ENCODE measurements around the gene CRYGC. TPM values are rescaled to one million over a fixed set of nuclear protein-coding genes. Genes with fewer than 3 reads are reported as not detected.

The CRYGC gene
- total and polyA plus RNA-seq, 2 of the 13 experiments (the other 11 are each of a cell fraction or from before 2014, with no cell fraction given) = 0.20 to 0.27 TPM

DNA sequence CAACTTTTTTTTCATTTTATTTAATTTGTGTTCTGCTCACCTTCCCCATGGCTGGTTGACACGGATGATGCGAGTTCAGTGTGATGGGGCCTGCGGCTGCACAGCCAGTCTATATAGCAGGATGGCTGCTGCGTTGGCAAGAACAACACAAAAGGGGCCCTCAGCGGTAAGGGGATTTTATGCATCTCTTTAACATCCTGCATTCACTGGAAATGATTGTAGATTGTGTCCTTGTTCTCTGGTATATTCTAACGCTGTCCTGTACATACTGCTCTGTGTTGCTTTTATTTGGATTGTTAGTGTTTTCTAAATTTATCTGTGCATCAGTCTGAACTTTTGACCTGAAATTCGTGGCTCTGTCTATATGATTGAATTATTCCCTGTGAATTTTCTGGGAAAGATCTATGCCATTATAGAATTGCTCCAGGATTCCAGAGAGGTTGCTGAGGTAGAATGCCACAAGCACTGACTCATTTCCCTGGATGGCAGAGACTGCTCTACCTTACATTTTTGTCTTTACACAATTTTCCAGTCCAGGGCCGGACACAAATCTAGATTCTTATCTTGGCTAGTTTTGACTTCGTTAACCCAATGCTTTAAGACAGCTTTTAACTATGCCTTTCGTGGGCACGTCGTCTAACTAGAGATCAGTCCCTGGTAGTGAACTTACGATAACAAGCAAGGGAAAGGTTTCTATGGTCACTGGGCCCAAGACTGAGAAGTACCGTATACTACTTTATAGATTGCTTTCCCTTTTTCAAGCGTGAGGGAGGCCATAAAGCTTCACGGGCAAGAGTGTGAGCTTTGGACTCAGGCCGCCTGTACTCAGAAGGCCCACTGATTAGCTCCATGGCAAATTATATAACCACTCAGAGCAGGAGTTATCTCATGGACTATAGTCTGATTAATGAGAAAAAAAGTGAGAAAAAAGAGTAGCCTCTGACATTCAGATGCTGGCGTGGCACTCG is at the start of gene CRYGC (continued):
- TF ChIP-seq, protein P1, sequence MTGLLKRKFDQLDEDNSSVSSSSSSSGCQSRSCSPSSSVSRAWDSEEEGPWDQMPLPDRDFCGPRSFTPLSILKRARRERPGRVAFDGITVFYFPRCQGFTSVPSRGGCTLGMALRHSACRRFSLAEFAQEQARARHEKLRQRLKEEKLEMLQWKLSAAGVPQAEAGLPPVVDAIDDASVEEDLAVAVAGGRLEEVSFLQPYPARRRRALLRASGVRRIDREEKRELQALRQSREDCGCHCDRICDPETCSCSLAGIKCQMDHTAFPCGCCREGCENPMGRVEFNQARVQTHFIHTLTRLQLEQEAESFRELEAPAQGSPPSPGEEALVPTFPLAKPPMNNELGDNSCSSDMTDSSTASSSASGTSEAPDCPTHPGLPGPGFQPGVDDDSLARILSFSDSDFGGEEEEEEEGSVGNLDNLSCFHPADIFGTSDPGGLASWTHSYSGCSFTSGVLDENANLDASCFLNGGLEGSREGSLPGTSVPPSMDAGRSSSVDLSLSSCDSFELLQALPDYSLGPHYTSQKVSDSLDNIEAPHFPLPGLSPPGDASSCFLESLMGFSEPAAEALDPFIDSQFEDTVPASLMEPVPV (CRISPR knock-in tag; IDR thresholded peaks at IDR 0.05) = no peak
- TF ChIP-seq EHMT2 (IDR thresholded peaks at IDR 0.05; ENCODE audit: borderline replicate concordance, low read depth, low read length) = no peak
- TF ChIP-seq, protein P2, sequence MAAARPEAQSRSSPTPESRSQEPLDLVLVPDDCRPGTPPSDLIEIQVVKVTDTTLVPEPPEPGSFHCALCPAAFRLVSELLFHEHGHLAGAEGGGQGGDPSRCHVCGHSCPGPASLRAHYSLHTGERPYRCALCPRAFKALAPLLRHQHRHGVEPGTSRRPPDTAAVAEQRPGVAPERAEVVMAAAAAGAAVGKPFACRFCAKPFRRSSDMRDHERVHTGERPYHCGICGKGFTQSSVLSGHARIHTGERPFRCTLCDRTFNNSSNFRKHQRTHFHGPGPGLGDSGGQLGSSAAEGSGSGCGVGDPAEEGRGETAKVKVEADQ (CRISPR knock-in tag; IDR thresholded peaks at IDR 0.05; ENCODE audit: borderline replicate concordance) = no peak
- peak; percentile 53; the same call in 1 of the 2 replicates for TF ChIP-seq ZNF124 (CRISPR knock-in tag; IDR thresholded peaks at IDR 0.05)
- no peak for TF ChIP-seq REXO4 (CRISPR knock-in tag; IDR thresholded peaks at IDR 0.05; ENCODE audit: borderline replicate concordance)
- TF ChIP-seq SAFB2 (CRISPR knock-in tag; IDR thresholded peaks at IDR 0.05; ENCODE audit: borderline replicate concordance, low read depth) = no peak
- TF ChIP-seq ZNF274 (CRISPR knock-in tag; IDR thresholded peaks at IDR 0.05) = no peak
- TF ChIP-seq TSC22D2 (CRISPR knock-in tag; IDR thresholded peaks at IDR 0.05; ENCODE audit: borderline replicate concordance) = no peak
- TF ChIP-seq ASH2L (IDR thresholded peaks at IDR 0.05; ENCODE audit: insufficient read length, low read depth, low read length) = peak; percentile 93
- TF ChIP-seq ATF1 (CRISPR knock-in tag; IDR thresholded peaks at IDR 0.05) = no peak
- 0 out of 2 replicates have a peak, but pooled peaks have one; percentile 42 for TF ChIP-seq SMAD3 (CRISPR knock-in tag; IDR thresholded peaks at IDR 0.05)
- TF ChIP-seq ZNF746 (CRISPR knock-in tag; IDR thresholded peaks at IDR 0.05) = no peak; the same call in 1 of the 2 replicates
- TF ChIP-seq SRF (IDR thresholded peaks at IDR 0.05; ENCODE audit: low read depth, low read length) = no peak
- TF ChIP-seq ZNF101 (CRISPR knock-in tag; IDR thresholded peaks at IDR 0.05; ENCODE audit: borderline replicate concordance, low read depth) = no peak
- no peak for TF ChIP-seq TP53 (CRISPR knock-in tag; conservative IDR thresholded peaks at IDR 0.05)
- TF ChIP-seq ZNF607 (CRISPR knock-in tag; IDR thresholded peaks at IDR 0.05; ENCODE audit: borderline replicate concordance) = no peak
- TF ChIP-seq, protein P3, sequence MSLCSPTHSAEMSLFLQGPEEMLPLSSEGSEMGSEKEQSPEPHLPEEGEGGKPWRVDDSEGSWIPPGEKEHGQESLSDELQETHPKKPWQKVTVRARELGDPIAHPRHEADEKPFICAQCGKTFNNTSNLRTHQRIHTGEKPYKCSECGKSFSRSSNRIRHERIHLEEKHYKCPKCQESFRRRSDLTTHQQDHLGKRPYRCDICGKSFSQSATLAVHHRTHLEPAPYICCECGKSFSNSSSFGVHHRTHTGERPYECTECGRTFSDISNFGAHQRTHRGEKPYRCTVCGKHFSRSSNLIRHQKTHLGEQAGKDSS (CRISPR knock-in tag; IDR thresholded peaks at IDR 0.05; ENCODE audit: borderline replicate concordance, low read depth) = no peak
- no peak for TF ChIP-seq MXI1 (IDR thresholded peaks at IDR 0.05; ENCODE audit: borderline replicate concordance, low read depth, low read length)
- TF ChIP-seq ZSCAN25 (CRISPR knock-in tag; IDR thresholded peaks at IDR 0.05) = no peak
- TF ChIP-seq ZNF329 (CRISPR knock-in tag; IDR thresholded peaks at IDR 0.05; ENCODE audit: low read depth) = no peak
- no peak for TF ChIP-seq MED13 (CRISPR knock-in tag; IDR thresholded peaks at IDR 0.05)
- TF ChIP-seq NKX3-1 (CRISPR knock-in tag; IDR thresholded peaks at IDR 0.05) = no peak
- TF ChIP-seq EZH2 (conservative IDR thresholded peaks at IDR 0.05; ENCODE audit: low read depth, low read length) = no peak
- TF ChIP-seq ZNF713 (CRISPR knock-in tag; IDR thresholded peaks at IDR 0.05) = no peak
- TF ChIP-seq, protein P4, sequence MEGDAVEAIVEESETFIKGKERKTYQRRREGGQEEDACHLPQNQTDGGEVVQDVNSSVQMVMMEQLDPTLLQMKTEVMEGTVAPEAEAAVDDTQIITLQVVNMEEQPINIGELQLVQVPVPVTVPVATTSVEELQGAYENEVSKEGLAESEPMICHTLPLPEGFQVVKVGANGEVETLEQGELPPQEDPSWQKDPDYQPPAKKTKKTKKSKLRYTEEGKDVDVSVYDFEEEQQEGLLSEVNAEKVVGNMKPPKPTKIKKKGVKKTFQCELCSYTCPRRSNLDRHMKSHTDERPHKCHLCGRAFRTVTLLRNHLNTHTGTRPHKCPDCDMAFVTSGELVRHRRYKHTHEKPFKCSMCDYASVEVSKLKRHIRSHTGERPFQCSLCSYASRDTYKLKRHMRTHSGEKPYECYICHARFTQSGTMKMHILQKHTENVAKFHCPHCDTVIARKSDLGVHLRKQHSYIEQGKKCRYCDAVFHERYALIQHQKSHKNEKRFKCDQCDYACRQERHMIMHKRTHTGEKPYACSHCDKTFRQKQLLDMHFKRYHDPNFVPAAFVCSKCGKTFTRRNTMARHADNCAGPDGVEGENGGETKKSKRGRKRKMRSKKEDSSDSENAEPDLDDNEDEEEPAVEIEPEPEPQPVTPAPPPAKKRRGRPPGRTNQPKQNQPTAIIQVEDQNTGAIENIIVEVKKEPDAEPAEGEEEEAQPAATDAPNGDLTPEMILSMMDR (CRISPR knock-in tag; IDR thresholded peaks at IDR 0.05) = no peak

Data from HepG2 (cell line).